ENCODE data around the gene CAPNS2.

Gene CAPNS2

DNA sequence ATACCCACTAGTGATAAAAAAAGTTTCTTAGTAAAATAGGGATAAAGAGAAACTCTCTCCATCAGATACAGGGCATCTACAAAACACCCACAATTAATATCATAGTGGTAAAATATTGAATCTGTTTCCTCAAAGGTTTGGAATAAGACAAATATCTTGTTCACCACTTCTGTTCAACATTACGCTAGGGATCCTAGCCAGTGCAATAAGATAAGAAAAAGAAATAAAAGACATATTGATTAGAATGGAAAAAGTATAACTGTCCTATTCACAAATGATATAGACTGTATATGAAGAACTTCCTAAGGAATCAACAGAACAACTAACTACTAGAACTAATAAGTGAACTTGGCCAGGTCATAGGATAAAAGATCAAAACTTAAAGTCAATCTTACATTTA is 44.7 kb upstream of the CAPNS2 start (continued):
- TF ChIP-seq ZNF565 (CRISPR knock-in tag; conservative IDR thresholded peaks at IDR 0.05; ENCODE audit: low read depth) = no peak

GRCh38 chr16:55526441-55526840 is 40.0 kb upstream of the CAPNS2 start:
- ATAC-seq = peak; percentile 43; the same call in 2 of the 3 replicates
- TF ChIP-seq, protein P1, sequence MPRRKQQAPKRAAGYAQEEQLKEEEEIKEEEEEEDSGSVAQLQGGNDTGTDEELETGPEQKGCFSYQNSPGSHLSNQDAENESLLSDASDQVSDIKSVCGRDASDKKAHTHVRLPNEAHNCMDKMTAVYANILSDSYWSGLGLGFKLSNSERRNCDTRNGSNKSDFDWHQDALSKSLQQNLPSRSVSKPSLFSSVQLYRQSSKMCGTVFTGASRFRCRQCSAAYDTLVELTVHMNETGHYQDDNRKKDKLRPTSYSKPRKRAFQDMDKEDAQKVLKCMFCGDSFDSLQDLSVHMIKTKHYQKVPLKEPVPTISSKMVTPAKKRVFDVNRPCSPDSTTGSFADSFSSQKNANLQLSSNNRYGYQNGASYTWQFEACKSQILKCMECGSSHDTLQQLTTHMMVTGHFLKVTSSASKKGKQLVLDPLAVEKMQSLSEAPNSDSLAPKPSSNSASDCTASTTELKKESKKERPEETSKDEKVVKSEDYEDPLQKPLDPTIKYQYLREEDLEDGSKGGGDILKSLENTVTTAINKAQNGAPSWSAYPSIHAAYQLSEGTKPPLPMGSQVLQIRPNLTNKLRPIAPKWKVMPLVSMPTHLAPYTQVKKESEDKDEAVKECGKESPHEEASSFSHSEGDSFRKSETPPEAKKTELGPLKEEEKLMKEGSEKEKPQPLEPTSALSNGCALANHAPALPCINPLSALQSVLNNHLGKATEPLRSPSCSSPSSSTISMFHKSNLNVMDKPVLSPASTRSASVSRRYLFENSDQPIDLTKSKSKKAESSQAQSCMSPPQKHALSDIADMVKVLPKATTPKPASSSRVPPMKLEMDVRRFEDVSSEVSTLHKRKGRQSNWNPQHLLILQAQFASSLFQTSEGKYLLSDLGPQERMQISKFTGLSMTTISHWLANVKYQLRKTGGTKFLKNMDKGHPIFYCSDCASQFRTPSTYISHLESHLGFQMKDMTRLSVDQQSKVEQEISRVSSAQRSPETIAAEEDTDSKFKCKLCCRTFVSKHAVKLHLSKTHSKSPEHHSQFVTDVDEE (CRISPR knock-in tag; IDR thresholded peaks at IDR 0.05) = no peak
- TF ChIP-seq OSR1 (CRISPR knock-in tag; IDR thresholded peaks at IDR 0.05) = no peak
- TF ChIP-seq TCF4 (CRISPR knock-in tag; IDR thresholded peaks at IDR 0.05; ENCODE audit: borderline replicate concordance) = no peak
- no peak for TF ChIP-seq SNAI2 (CRISPR knock-in tag; IDR thresholded peaks at IDR 0.05)
- TF ChIP-seq PPARA (CRISPR knock-in tag; IDR thresholded peaks at IDR 0.05; ENCODE audit: borderline replicate concordance) = no peak
- TF ChIP-seq PATZ1 (CRISPR knock-in tag; IDR thresholded peaks at IDR 0.05; ENCODE audit: borderline replicate concordance) = no peak
- TF ChIP-seq CSRNP3 (CRISPR knock-in tag; IDR thresholded peaks at IDR 0.05) = no peak
- TF ChIP-seq, protein P2, sequence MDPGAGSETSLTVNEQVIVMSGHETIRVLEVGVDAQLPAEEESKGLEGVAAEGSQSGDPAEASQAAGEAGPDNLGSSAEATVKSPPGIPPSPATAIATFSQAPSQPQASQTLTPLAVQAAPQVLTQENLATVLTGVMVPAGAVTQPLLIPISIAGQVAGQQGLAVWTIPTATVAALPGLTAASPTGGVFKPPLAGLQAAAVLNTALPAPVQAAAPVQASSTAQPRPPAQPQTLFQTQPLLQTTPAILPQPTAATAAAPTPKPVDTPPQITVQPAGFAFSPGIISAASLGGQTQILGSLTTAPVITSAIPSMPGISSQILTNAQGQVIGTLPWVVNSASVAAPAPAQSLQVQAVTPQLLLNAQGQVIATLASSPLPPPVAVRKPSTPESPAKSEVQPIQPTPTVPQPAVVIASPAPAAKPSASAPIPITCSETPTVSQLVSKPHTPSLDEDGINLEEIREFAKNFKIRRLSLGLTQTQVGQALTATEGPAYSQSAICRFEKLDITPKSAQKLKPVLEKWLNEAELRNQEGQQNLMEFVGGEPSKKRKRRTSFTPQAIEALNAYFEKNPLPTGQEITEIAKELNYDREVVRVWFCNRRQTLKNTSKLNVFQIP (CRISPR knock-in tag; IDR thresholded peaks at IDR 0.05; ENCODE audit: borderline replicate concordance, low read depth) = no peak
- no peak for TF ChIP-seq ZNF8 (CRISPR knock-in tag; IDR thresholded peaks at IDR 0.05)
- no peak for TF ChIP-seq ARNTL (CRISPR knock-in tag; IDR thresholded peaks at IDR 0.05; ENCODE audit: borderline replicate concordance, low read depth)
- no peak for TF ChIP-seq ESRRG (CRISPR knock-in tag; IDR thresholded peaks at IDR 0.05)
- TF ChIP-seq BACH2 (CRISPR knock-in tag; IDR thresholded peaks at IDR 0.05; ENCODE audit: borderline replicate concordance) = no peak
- no peak for TF ChIP-seq ZNF565 (CRISPR knock-in tag; conservative IDR thresholded peaks at IDR 0.05; ENCODE audit: low read depth)
- TF ChIP-seq, protein P3, sequence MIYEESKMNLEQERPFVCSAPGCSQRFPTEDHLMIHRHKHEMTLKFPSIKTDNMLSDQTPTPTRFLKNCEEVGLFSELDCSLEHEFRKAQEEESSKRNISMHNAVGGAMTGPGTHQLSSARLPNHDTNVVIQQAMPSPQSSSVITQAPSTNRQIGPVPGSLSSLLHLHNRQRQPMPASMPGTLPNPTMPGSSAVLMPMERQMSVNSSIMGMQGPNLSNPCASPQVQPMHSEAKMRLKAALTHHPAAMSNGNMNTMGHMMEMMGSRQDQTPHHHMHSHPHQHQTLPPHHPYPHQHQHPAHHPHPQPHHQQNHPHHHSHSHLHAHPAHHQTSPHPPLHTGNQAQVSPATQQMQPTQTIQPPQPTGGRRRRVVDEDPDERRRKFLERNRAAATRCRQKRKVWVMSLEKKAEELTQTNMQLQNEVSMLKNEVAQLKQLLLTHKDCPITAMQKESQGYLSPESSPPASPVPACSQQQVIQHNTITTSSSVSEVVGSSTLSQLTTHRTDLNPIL (CRISPR knock-in tag; IDR thresholded peaks at IDR 0.05; ENCODE audit: low read depth) = no peak
- no peak for TF ChIP-seq ZC3H10 (CRISPR knock-in tag; IDR thresholded peaks at IDR 0.05)
- TF ChIP-seq ZFP30 (CRISPR knock-in tag; IDR thresholded peaks at IDR 0.05) = no peak

GRCh38 chr16:55527885-55528284 is 38.6 kb upstream of the CAPNS2 start:
- ATAC-seq = no peak
- TF ChIP-seq BACH2 (CRISPR knock-in tag; IDR thresholded peaks at IDR 0.05; ENCODE audit: borderline replicate concordance) (no peak), ZNF70 (CRISPR knock-in tag; IDR thresholded peaks at IDR 0.05) (no peak), SNAI2 (CRISPR knock-in tag; IDR thresholded peaks at IDR 0.05) (no peak), ZNF565 (CRISPR knock-in tag; conservative IDR thresholded peaks at IDR 0.05; ENCODE audit: low read depth) (no peak), RARB (CRISPR knock-in tag; IDR thresholded peaks at IDR 0.05) (no peak), ISL1 (CRISPR knock-in tag; IDR thresholded peaks at IDR 0.05) (no peak), OSR1 (CRISPR knock-in tag; IDR thresholded peaks at IDR 0.05) (no peak), GLIS3 (CRISPR knock-in tag; IDR thresholded peaks at IDR 0.05) (no peak), ESRRG (CRISPR knock-in tag; IDR thresholded peaks at IDR 0.05) (no peak), ARNTL (CRISPR knock-in tag; IDR thresholded peaks at IDR 0.05; ENCODE audit: borderline replicate concordance, low read depth) (no peak), PATZ1 (CRISPR knock-in tag; IDR thresholded peaks at IDR 0.05; ENCODE audit: borderline replicate concordance) (no peak), ZNF8 (CRISPR knock-in tag; IDR thresholded peaks at IDR 0.05) (no peak), TCF4 (CRISPR knock-in tag; IDR thresholded peaks at IDR 0.05; ENCODE audit: borderline replicate concordance) (no peak)
- TF ChIP-seq, protein P3 (CRISPR knock-in tag; IDR thresholded peaks at IDR 0.05; ENCODE audit: low read depth) = no peak
- TF ChIP-seq, protein P2 (CRISPR knock-in tag; IDR thresholded peaks at IDR 0.05; ENCODE audit: borderline replicate concordance, low read depth) = no peak

Measured in SK-N-SH treated with all-trans-retinoic acid at 6 μM for 48 hours (cell line).